GM12878 (cell line): ENCODE results near the gene HIVEP3. TPM values are rescaled to one million over a fixed set of nuclear protein-coding genes. Genes with fewer than 3 reads are reported as not detected.

Experiments
- ATAC-seq: fragments of 200-7000 bp; cut with Tn5 transposase; 3 replicates; pipeline ENCODE4 v1.9.1; 2020; ENCODE audit warnings: mild to moderate bottlenecking, moderate library complexity
- BruUV-seq: library from RNA; stranded (reverse); fragments of 400-500 nt; replicated peaks from 2 replicates; lab custom pipeline; 2021; lab: Mats Ljungman, UMichigan
- CTCF ChIA-PET: fragments of 300-600 bp; sonication (Branson Sonifier 250); formaldehyde crosslinking; extraction: SDS; loops from one replicate; lab custom pipeline; 2021; ENCODE audit warnings: inconsistent platforms; lab: Yijun Ruan, JAX
- POLR2A ChIA-PET: fragments of 350-600 bp; formaldehyde crosslinking; extraction: SDS; loops from one replicate; lab custom pipeline; 2021; ENCODE audit warnings: inconsistent platforms; lab: Charles Lee
- RAD21 ChIA-PET: fragments of 300-600 bp; sonication (Branson Sonifier 250); formaldehyde crosslinking; loops from one replicate; lab custom pipeline; 2023; ENCODE audit warnings: antibody characterized with exemption; ENCODE audit not compliant: unreplicated experiment; lab: Charles Lee
- SMC1A ChIA-PET: fragments of 300-600 bp; sonication (Branson Sonifier 250); formaldehyde crosslinking; loops from one replicate; lab custom pipeline; 2023; ENCODE audit not compliant: unreplicated experiment, uncharacterized antibody; lab: Charles Lee
- DNase-seq: peaks from one replicate; pipeline ENCODE4 v3.0.0-alpha.2; 2011; ENCODE audit warnings: low read depth, low spot score
- FAIRE-seq: peaks from 3 replicates; lab custom pipeline; 2011; peaks lifted over from hg19 to GRCh38; lab: Jason Lieb, UNC
- H2AFZ ChIP-seq: 2 replicates; pipeline ENCODE4 v1.6.0; 2011; ENCODE audit warnings: low read depth, low read length, control low read depth; ENCODE audit not compliant: control insufficient read depth
- H3K27ac ChIP-seq: 2 replicates; pipeline ENCODE4 v1.5.1; 2011; ENCODE audit warnings: control low read depth; ENCODE audit not compliant: control insufficient read depth, insufficient read depth
- H3K27me3 ChIP-seq, 2 experiments: replicated peaks in 1 of 2; 2 replicates each; pipeline versions ENCODE4 v1.6.0 to v1.6.1; 2011; ENCODE audit warnings: low read length in 1 of 2; ENCODE audit not compliant: control insufficient read depth in 2 of 2, insufficient read depth in 2 of 2
- H3K36me3 ChIP-seq, 2 experiments: 2 replicates each; pipeline ENCODE4 v1.5.1; 2011; ENCODE audit warnings: low read length in 1 of 2; ENCODE audit not compliant: control insufficient read depth in 2 of 2, insufficient read depth in 2 of 2
- H3K4me1 ChIP-seq: 2 replicates; pipeline ENCODE4 v1.6.1; 2011; ENCODE audit warnings: mild to moderate bottlenecking, low read length, moderate library complexity, mixed read lengths; ENCODE audit not compliant: control insufficient read depth, insufficient read depth
- H3K4me2 ChIP-seq: 2 replicates; pipeline ENCODE4 v1.6.0; 2011; ENCODE audit warnings: control low read depth; ENCODE audit not compliant: control insufficient read depth, insufficient read depth
- H3K4me3 ChIP-seq: fragments of 200-600 bp; sonication (generic); 2 replicates; pipeline ENCODE4 v1.5.1; 2016
- H3K79me2 ChIP-seq: 2 replicates; pipeline ENCODE4 v1.6.0; 2011; ENCODE audit warnings: low read length; ENCODE audit not compliant: control insufficient read depth, insufficient read depth
- H3K9ac ChIP-seq: 2 replicates; pipeline ENCODE4 v1.8.0; 2011; ENCODE audit warnings: low read length, control low read depth, mixed read lengths; ENCODE audit not compliant: control insufficient read depth, insufficient read depth
- H3K9me3 ChIP-seq: replicated peaks from 3 replicates; pipeline ENCODE4 v1.5.1; 2011; ENCODE audit warnings: mild to moderate bottlenecking, low read length; ENCODE audit not compliant: control insufficient read depth, insufficient read depth
- H4K20me1 ChIP-seq: 2 replicates; pipeline ENCODE4 v1.6.0; 2011; ENCODE audit not compliant: control insufficient read depth, insufficient read depth
- GATAD2B ChIP-seq: fragments of 450-650 bp; conservative IDR thresholded peaks from 2 replicates; pipeline ENCODE4 v1.6.1; 2017; ENCODE audit warnings: low read depth, mild to moderate bottlenecking, moderate library complexity
- MTA2 ChIP-seq: fragments of 450-650 bp; IDR thresholded peaks from 2 replicates; pipeline ENCODE4 v1.6.1; 2016; ENCODE audit warnings: low read depth, mild to moderate bottlenecking, moderate library complexity
- PML ChIP-seq: IDR thresholded peaks from 2 replicates; pipeline ENCODE4 v1.6.1; 2012; ENCODE audit warnings: low read length, inconsistent platforms
- SMARCA5 ChIP-seq: fragments of 450-650 bp; IDR thresholded peaks from 2 replicates; pipeline ENCODE4 v1.6.1; 2017; ENCODE audit warnings: mild to moderate bottlenecking
- SP1 ChIP-seq: IDR thresholded peaks from one replicate; pipeline ENCODE4 v1.6.1; 2011; ENCODE audit warnings: low read depth, low read length
- WGBS: methylation state at CpG from one replicate; pipeline ENCODE4 v1.1.6; 2016; ENCODE audit warnings: low lambda C conversion rate; ENCODE audit not compliant: insufficient replicate concordance, insufficient coverage; ENCODE audit errors: missing lambda C conversion rate; 5-methylcytosine and 5-hydroxymethylcytosine counted together
- in situ Hi-C: fragments of 300-500 bp; cut with MboI; formaldehyde crosslinking; loops from 9 replicates; pipeline ENCODE4 v1.14.3; 2018; ENCODE audit warnings: mixed read lengths
- intact Hi-C: fragments of 100-400 bp; cut with micrococcal nuclease; formaldehyde crosslinking; loops from one replicate; pipeline ENCODE4 v1.14.2; 2022; ENCODE audit not compliant: unreplicated experiment
- polyA plus RNA-seq, 11 experiments: library from polyadenylated mRNA; depleted of rRNA in 4 of 11; unstranded in 6 of 11; stranded (reverse) in 5 of 11; fragments of >200 nt; fragmentation: Nextera tagmentation in 4 of 11; fragmentation: Illumina TruSeq in 1 of 11; extraction: Ambion mirVana in 4 of 11; extraction: Trizol in 1 of 11; gene quantifications; 1 replicate in 1 of 11; 2 replicates in 10 of 11; pipeline versions ENCODE4 v1.2.1 to v1.2.3, GENCODE V29; 2011 to 2016; ENCODE audit warnings: inconsistent platforms in 2 of 11, missing spikeins in 2 of 11, low read depth in 1 of 11
- total RNA-seq, 4 experiments: library from RNA; depleted of rRNA in 3 of 4; stranded (reverse); fragments of >200 nt in 3 of 4; fragmentation: Illumina TruSeq in 1 of 4; extraction: Trizol in 1 of 4; gene quantifications; 2 replicates each; pipeline versions ENCODE4 v1.2.1 to v1.2.3, GENCODE V29; 2013 to 2021
- TF ChIP-seq, protein P1 (sequence below): fragments of 450-650 bp; IDR thresholded peaks from 2 replicates; pipeline ENCODE4 v1.6.1; 2016; ENCODE audit warnings: mild to moderate bottlenecking

HIVEP3 gene
- total and polyA plus RNA-seq, 10 of the 15 experiments (the other 5 are each of a cell fraction or from before 2014, with no cell fraction given), result 1.8 to 13.6 (median 3.8) TPM

GRCh38 chr1:41738006-41738405, 180.7 kb downstream of the HIVEP3 start:
- ChIA-PET RAD21 (interaction anchor here (1.5 to 6.3 kb wide), 7 partner anchors 10 to 115 kb away, joined by 4 to 77 read pairs (median 9); no protein-coding TSS in a partner anchor), SMC1A (interaction anchor here (0.8 to 8.0 kb wide), 9 partner anchors 11 to 164 kb away, joined by 3 to 93 read pairs (median 3); no protein-coding TSS in a partner anchor), CTCF (interaction anchor here (0.9 to 5.9 kb wide), 5 partner anchors 8 to 39 kb away, joined by 3 to 29 read pairs (median 4); no protein-coding TSS in a partner anchor), POLR2A (interaction anchor here (0.9 to 7.3 kb wide), 6 partner anchors 10 to 124 kb away, joined by 3 to 67 read pairs (median 4); no protein-coding TSS in a partner anchor)
- H3K36me3 ChIP-seq, result 0 out of 4 replicates have a peak, but pooled peaks cover 0 to 2% of the 10 kb centered on the region in 2 experiments
- H3K9ac ChIP-seq, result no peak overlapping the region; the same call in 1 of the 2 replicates
- intact Hi-C loops (no loop called here), in situ Hi-C loops (no loop called here)
- TF ChIP-seq GATAD2B (no peak), MTA2 (no peak), SP1 (no peak), PML (no peak), SMARCA5 (no peak)
- TF ChIP-seq, protein P1, sequence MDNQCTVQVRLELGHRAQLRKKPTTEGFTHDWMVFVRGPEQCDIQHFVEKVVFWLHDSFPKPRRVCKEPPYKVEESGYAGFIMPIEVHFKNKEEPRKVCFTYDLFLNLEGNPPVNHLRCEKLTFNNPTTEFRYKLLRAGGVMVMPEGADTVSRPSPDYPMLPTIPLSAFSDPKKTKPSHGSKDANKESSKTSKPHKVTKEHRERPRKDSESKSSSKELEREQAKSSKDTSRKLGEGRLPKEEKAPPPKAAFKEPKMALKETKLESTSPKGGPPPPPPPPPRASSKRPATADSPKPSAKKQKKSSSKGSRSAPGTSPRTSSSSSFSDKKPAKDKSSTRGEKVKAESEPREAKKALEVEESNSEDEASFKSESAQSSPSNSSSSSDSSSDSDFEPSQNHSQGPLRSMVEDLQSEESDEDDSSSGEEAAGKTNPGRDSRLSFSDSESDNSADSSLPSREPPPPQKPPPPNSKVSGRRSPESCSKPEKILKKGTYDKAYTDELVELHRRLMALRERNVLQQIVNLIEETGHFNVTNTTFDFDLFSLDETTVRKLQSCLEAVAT, result peak; percentile 59; the same call in 1 of the 2 replicates
- no peak for FAIRE-seq
- no TSS peak for BruUV-seq
- H3K9me3 ChIP-seq, result no peaks in the 10 kb centered on the region
- ATAC-seq, result no peak
- WGBS, result 99% methylated on average over 9 of the region's 9 CpGs
- no peak for DNase-seq
- H3K4me1 ChIP-seq, result peaks cover 54% of the 10 kb centered on the region
- H3K79me2 ChIP-seq, result peaks cover 4% of the 10 kb centered on the region
- peak overlapping the region; percentile 97; the same call in 1 of the 2 replicates for H3K4me2 ChIP-seq
- no peak overlapping the region; the same call in 1 of the 2 replicates for H3K27ac ChIP-seq
- H4K20me1 ChIP-seq, result no peaks in the 10 kb centered on the region
- H3K4me3 ChIP-seq, result no peak overlapping the region
- no peaks in the 10 kb centered on the region for H3K27me3 ChIP-seq
- no peak overlapping the region for H2AFZ ChIP-seq
